ENCODE data around the gene C1QL1. TPM values are rescaled to one million over a fixed set of nuclear protein-coding genes. Genes with fewer than 3 reads are reported as not detected.

The C1QL1 gene
- total RNA-seq, 6 experiments from 2014 or later: 0.19 to 0.36 (median 0.25) TPM; not detected in 1

DNA sequence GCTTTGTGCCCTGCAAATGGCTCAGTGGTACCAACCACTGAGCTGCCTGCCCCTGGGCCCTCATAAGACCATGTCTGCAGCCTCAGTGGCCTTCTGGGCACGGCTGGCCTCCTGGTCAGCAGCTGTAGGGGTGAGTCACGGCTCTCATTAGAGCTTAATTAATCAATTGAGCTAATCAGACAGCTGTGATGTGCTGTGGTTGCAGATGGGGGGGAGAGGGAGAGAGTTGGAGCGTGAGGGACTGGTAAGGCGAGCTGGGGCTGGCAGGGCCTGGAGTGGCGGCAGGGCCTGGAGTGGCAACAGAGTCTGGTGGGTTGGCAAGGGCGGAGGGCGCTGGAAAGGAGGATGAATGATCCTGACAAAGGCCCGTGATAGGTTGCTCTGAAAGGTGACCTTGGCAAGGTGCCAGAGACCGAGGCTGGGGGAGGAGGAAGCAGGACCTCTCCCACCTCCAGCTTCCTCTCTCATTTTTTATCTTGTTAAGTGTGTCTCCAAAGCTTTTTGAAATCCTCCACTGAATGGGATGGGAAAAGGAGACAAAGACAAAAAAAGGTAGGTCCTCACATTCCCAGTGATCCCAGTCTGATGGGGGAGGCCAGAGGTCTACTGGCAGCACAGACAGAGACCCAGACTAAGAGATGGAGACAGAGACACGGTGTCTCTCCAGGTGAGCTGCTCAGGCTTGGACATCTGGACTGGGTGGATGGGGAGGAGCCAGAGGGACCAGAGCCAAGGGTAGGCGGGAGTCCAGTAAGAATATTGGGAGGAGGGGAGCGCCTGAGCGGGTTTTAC, 41.8 kb upstream of the C1QL1 start:
- peaks cover 18% of the 10 kb centered on the region for H3K27me3 Mint-ChIP-seq (ENCODE audit: insufficient read depth)
- H3K36me3 Mint-ChIP-seq (ENCODE audit: low read depth): no peaks in the 10 kb centered on the region
- H3K4me3 Mint-ChIP-seq: no peak overlapping the region
- no peaks in the 10 kb centered on the region for H3K9me3 Mint-ChIP-seq
- H3K27ac Mint-ChIP-seq: no peak overlapping the region
- peaks cover 5% of the 10 kb centered on the region; the same call in 1 of the 2 replicates for H3K4me1 Mint-ChIP-seq (ENCODE audit: low read depth)
- no peak for DNase-seq
- TF ChIP-seq CTCF (IDR thresholded peaks at IDR 0.05): no peak

DNA sequence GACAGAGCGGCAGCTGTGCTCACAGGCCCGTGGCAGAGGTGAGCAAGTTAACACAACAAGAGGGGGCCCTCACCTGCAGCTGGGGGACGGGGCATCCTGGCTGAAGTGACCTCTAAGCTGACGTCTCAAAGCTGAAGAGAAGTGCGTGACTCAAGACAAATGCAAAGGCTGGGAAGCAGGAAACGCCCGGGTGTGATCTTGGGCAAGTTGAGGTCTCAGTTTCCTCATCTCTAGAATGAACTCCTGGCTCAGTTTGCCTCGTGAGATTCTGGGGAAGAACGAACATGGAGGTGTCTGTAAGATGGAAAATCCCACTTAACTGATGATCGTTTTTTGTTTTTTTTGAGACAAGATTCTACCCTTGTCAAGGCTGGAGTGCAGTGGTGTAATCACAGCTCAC, 40.1 kb upstream of the C1QL1 start:
- Mint-ChIP-seq H3K36me3 (ENCODE audit: low read depth) (no peaks in the 10 kb centered on the region), H3K9me3 (no peaks in the 10 kb centered on the region), H3K27me3 (ENCODE audit: insufficient read depth) (peaks cover 23% of the 10 kb centered on the region), H3K4me3 (no peak overlapping the region), H3K4me1 (ENCODE audit: low read depth) (peaks cover 3% of the 10 kb centered on the region; the same call in 1 of the 2 replicates), H3K27ac (no peak overlapping the region)
- TF ChIP-seq CTCF (IDR thresholded peaks at IDR 0.05): no peak
- DNase-seq: no peak

DNA sequence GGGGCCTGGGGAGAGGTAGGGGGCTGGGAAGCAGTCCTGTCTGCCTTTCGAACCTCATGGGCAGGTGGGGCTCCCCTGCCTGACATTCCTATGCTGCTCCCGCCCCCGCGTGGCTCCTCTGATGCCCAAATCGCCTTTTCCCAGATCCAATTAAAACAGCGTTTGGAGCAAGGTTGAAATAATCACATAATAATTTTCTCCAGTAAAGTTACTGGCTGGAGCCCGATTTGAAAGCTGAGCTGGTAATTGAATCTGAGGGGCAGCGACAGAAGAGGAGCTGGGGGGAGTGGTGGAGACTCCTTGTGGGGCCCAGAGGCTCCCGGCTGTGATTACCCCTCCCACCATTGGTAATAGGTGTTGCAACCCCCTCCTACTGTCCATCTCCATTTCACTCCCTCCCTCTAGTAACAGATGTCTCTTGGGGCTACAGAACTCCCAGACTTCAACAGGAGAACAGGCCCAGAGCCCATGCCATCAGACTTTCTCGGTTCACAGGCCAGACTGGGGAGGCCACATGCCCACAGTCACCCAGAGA, 38.9 kb upstream of the C1QL1 start:
- H3K27ac Mint-ChIP-seq: no peak overlapping the region
- no peak for DNase-seq
- no peaks in the 10 kb centered on the region for H3K36me3 Mint-ChIP-seq (ENCODE audit: low read depth)

DNA sequence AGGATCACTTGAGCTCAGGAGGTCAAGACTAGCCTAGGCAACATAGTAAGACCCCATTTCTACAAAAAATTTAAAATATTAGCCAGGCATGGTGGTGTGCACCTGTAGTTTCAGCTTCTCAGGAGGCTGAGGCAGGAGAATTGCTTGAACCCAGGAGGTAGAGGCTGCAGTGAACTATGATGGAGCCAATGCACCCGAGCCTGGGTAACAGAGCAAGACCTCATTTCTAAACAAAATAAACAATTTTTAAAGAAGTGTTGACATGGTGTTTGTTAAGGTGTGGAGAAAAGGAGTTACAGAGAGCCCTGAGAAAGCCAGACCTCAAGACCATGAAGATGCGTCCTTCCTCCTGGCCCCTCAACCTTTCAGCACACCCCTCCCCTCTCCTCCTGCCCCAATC, 37.6 kb upstream of the C1QL1 start:
- Mint-ChIP-seq H3K4me1 (ENCODE audit: low read depth) (no peaks in the 10 kb centered on the region), H3K4me3 (no peak overlapping the region), H3K36me3 (ENCODE audit: low read depth) (no peaks in the 10 kb centered on the region), H3K27ac (no peak overlapping the region), H3K9me3 (no peaks in the 10 kb centered on the region), H3K27me3 (ENCODE audit: insufficient read depth) (peaks cover 30% of the 10 kb centered on the region)
- DNase-seq: no peak
- TF ChIP-seq CTCF (IDR thresholded peaks at IDR 0.05): no peak

More for the DNA sequence above, 38.9 kb upstream of the C1QL1 start:
- Mint-ChIP-seq H3K4me3 (no peak overlapping the region), H3K4me1 (ENCODE audit: low read depth) (no peaks in the 10 kb centered on the region), H3K9me3 (no peaks in the 10 kb centered on the region), H3K27me3 (ENCODE audit: insufficient read depth) (peaks cover 28% of the 10 kb centered on the region)
- no peak for TF ChIP-seq CTCF (IDR thresholded peaks at IDR 0.05)

DNA sequence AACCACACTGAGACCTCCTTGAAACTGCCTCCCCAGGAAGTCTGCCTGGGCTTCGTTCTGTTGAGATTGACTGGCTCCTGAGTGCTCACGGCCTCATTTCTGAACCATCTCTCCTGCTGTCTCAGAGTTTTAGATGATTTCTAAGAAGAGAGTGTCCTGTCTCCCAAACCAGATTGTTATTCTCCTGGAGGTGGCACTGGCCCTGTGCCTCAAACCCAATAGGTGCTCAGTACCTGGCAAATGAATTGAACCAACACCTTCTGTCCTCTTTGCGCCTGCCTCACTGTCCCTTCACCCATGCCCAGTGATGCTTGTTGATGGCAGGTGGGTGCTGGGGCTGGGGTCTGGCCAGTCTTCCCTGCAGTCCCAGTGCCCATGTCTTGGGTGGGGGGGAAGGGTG, 36.3 kb upstream of the C1QL1 start:
- Mint-ChIP-seq H3K4me1 (ENCODE audit: low read depth) (no peaks in the 10 kb centered on the region), H3K27me3 (ENCODE audit: insufficient read depth) (peaks cover 33% of the 10 kb centered on the region), H3K36me3 (ENCODE audit: low read depth) (no peaks in the 10 kb centered on the region)

More for the DNA sequence above, 36.3 kb upstream of the C1QL1 start:
- H3K27ac Mint-ChIP-seq: no peak overlapping the region
- H3K9me3 Mint-ChIP-seq: peaks cover 6% of the 10 kb centered on the region
- no peak overlapping the region for H3K4me3 Mint-ChIP-seq
- DNase-seq: no peak
- no peak for TF ChIP-seq CTCF (IDR thresholded peaks at IDR 0.05)
